Measurements from ENCODE around the gene ERP27.

ERP27 gene

DNA sequence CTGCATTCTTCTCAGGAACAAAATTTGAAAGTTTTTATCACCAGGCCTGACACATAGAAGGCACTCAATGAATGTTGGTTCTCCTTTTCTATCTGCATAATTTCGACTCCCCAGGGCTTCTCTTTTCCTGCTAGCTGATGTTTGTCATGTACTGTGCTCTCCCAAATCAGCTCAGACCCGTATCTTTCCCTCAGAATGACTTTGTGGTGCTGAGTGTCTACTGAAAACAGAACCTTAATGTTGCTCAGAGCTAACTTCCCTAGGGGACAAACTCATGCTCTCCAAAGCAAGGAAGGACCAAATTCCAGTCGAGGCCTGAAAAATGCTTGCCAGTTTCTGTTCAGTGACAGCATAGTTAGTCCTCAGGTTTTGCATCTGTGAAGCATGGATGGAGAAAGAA lies 21.1 kb upstream of the ERP27 start:
- DNase-seq (ENCODE audit: low spot score): no peak

DNA sequence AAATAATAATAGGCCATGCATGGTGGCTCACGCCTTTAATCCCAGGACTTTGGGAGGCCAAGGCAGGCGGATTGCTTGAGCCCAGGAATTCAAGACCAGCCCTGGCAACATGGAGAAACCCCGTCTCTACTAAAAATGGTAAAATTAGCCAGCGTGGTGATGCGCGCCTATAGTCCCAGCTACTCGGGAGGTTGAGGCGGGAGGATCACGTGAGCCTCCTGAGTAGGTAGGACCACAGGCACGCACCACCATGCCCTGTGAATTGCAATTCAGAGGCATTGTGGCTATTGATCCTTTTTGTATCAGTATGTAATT lies 20.7 kb upstream of the ERP27 start:
- peak; percentile 29 for DNase-seq (ENCODE audit: low spot score)

DNA sequence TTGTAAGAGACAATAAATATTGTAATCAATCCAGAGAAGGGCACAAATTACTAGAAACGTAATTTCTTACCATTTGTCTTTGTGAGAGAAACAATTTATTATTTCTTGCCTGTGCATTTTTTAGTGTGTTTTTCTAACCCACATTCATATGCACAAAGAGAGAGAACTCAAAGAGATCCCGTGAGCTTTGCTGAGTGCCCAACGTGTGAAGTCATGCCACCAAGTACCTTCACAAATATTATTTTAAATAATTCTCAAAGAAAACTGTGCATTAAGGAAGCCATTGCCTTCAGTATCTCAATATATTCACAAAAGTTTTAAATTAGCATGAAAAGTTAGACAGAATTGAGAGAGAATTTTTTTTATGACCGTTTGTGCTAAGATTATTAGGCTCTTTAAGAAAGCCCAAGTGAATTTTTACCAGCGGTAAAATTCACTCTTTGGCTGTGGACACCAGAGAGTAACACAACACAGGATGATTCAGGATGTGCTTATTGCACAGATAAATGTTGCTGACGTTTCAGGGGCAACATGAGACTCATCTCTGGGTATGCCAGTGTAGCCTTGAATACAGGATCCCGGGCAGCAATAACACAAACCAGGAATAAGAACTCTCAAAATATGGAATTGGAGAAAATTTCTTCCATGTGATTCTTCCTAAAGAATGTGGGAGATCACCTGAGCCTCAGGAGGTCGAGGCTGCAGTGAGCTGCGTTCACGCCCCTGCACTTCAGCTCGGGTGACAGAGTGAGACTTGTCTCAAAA lies 20.2 kb upstream of the ERP27 start:
- peak; percentile 42 for DNase-seq (ENCODE audit: low spot score)

DNA sequence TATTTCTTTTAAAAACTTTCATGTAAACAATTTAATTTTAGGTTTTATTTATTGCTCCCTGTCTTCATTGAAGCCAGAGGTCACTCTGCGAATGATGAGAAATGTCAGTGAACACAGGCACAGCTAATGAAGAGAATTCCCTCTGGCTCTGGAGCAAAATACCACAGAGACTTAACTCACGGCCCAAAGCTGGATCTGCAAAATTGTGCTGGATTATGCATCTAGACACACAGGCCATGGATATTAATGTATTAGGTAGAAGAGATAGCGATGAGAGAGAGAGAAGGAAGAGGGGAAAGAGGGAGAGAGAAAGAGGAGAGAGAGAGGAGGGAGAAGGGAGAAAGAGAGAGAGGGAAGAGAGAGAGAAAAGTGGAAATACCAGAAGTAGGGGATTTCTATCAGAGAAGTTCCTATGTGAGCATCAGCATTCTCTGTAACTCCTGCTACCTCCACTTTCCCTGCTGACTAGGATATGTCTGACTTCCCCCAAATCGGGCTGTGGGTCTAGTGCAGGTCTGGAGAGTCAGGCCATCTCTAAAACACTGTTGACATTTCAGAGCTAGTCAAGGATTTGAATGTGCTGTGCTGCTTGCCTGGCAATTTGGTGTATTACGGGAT lies 19.3 kb upstream of the ERP27 start:
- no peak for DNase-seq (ENCODE audit: low spot score)

DNA sequence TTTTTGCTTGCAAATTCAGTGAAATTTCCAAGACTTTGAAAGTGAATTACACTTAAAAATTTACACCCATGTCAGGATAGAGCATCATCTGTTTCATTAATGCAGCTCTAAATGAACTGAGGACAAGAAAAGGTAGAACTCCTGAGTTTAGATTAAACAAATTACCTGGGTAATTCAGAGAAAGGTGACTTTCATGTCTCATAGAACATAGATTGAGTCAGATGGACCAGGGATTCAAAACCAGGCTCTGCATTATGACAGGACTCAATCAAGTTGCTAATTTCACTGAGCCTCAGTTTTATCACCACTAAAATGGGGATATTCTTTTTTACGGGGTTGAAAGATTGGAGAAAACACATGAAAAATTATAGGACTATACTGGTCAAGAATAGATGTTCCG lies 18.6 kb upstream of the ERP27 start:
- no peak for DNase-seq (ENCODE audit: low spot score)

DNA sequence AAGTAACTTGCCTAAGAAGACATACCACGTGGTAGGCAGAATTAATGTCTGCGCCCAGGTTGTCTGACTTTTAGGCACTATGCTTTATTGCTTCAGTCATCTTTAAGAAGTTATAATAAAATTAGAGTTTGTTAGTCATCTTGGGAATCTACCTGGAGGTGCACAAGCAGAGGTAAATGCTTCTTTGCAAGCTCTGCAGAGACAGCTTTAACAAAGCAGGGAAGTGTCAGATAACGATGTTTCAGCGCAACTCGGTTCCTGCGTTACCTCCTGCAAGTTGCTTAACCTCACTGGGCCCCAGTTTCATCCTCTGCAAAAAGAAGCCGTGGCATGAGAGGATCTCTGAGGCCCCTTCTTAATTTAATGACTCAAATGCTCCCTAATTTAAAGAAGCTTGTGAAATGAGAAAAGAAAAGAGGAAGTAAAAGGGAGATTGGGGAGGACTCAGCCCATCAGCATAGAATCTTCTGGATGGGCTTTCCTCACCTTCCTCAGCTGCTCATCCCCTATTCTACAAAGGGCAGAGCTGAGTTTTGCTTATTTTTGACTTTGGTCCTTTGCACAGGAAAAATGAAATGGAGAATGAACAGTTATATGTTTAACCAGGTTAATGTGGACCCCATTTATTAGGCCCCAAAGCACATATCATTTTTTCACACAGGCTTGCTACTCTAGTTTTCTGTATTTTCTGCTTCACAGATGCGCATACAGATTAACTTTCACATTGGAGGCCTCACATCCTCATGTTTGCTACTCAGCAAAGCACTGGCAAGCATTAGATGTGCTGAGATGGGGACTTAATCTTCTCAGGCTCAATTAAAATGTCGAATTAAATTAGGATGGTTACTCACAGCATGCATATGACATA lies 17.9 kb upstream of the ERP27 start:
- DNase-seq (ENCODE audit: low spot score): peak; percentile 34

DNA sequence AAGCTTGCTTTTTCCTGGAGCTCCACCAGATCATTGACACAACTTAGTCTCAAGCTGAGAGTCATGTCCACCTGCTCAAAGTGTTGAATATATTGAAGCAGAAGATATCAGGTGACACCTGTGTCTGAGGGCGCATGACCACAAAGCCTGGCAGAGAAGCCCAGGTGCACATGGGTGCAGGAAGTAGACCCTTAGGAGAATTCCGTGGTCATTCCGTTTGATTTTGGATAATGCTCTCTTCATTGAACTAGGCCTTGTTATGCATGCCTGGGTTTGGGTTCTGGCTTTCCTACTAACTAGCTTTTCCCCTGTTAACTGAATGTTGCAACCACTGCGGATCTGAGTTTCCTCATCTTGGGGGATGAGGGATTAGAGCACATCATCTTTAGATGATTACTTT lies 15.9 kb upstream of the ERP27 start:
- no peak for DNase-seq (ENCODE audit: low spot score)

DNA sequence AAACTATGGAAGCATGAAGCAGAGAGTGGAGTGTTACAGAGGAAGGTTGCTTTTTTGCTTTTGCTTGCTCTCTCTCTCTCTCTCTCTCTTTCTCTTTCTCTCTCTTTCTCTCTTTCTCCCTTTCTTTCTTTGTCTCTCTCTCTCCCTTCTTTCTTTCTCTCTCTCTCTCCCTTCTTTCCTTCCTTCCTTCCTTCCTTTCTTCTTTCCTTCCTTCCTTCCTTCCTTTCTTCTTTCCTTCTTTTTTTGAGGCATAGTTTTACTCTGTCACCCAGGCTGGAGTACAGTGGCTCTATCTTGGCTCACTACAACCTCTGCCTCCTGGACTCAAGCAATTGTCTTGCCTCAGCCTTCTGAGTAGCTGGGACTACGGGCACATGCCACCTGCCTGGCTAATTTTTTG lies 15.4 kb upstream of the ERP27 start:
- DNase-seq (ENCODE audit: low spot score): no peak

DNA sequence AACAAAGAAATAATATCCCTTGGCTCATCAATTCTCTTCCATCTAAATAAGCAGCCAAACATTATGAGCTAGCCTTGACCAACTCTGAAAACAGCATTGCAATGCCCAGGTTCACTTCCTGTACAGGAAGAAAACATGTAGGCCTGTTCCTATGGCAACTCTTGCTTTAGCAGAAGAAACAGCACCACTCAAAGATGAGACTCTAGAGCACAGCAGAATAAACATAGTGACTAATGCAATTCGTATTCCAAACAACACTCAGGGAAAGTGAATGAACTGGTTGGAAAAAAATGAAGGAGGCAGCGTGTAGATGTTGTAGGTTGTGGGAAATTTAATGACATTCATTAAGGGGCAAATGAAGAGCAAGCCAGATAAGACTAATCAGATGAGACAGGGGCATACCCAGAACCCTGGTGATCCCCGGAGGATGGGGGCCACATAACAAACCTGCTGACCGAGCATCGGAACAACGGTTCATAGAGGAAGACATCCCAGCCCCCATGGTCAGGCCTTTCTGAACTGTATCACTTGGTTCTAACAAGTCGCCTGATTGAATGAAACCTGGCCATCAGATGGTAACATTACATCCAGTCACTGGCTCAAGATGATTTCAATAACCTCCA lies 14.1 kb upstream of the ERP27 start:
- DNase-seq (ENCODE audit: low spot score): peak; percentile 77

DNA sequence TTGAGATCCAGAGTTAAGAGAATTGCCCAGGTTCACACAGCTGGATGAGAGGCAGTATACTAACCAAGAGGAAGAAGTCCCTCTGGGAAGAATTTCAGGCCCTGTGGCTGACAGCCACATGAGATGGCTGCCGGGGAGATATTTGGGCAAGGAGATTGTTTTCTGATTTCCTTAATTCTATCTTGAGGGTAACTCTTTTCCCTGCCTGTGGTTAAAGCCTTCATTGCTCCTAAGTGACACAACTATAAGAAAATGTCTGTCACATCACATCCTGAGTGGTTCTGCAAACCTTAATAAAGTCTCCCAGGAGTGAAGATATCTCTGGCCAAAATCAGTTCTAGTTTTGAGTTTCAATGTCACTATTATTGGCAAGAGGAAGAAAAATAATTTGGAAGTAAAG lies 13.5 kb upstream of the ERP27 start:
- no peak for DNase-seq (ENCODE audit: low spot score)

DNA sequence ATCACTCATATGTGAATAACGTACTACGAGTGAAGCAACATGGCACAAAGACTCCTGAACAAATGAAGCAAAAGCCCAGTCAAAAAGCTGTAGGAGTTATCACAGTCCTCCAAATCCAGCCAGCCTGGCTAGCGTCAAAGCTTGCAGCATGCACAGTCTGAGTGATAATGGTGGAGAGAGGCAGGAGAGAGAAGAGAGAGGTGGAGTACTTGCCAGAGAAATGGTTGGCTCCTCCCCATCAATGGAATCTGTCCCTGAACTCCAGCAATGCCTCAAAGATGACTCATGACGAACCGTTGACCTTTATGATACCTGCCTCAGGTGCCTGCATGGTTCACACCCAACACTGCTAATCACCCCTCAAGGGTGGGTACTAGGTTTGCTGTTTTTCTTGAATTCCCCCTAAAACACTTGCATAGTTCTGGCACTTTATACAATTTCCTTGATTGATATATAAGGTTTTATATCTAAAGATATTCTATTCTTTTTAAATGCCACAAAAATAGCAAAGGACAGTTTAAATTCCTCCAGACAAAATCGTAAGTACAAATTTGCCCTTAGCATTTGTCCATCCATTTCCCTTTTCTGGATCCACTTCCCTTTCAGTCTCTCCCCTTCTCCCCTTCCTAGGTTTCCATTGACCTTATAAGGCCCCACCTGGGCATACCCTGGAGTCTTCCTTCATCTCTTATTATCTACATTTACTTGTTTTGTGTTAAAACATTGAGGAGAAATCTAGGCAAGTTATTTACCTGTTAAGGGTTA lies 12.8 kb upstream of the ERP27 start:
- no peak for DNase-seq (ENCODE audit: low spot score)

DNA sequence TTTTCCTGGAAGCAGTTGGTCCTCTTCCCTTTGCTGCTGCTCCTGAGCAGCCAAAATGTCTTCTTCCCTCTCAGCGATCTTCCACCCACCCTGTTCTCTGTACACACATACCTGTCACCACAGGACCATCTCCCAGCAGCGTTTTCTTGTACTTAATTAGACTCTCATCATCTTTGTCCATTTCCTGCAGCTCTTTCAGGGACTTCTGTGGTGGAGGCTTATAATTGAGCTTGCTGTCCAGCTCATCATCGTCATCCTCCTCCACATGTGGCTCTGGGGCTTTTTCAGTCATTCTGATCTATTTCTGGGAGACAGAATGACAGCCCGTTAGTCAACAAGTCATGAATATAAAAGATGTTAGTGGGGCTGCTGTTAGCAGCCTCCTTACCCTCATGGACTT lies 12.1 kb upstream of the ERP27 start:
- no peak for DNase-seq (ENCODE audit: low spot score)

DNA sequence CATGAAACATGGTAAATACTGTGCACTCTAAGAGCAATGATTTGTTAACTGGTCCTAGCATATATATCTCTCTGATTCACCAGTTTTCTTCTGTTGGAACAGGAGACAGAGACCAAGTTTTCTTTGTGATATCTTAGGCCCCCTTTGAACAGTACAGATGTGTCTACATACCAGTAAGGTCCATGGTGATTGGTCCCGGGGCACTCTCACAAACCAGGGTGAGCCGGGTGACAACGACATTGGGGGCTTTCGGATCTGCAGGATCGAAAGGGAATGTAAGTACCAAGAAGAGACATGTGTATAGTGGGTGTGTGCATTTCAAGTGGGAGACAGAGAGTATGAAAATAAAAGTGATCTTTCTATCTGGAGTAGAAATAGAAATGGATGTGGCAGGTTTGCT lies 11.3 kb upstream of the ERP27 start:
- no peak for DNase-seq (ENCODE audit: low spot score)

DNA sequence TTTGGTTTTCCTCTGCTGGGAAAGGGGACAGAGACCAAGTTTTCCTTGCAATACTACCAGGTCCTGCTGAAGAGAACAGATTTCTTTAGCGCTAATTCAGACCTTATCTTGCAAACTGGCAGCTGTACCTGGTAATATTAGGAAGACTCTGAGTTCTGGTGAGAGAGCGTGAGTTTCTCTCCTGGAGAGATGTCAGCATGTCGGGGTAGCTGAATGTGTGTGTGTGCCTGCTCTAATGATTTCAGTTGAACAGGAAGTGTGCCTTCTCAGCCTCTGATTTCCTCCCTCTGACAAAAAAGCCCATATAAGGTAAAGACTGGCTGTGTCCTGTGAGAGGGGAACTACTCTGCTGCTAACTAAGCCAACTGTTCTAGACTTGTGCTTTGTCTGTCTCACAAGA lies 10.3 kb upstream of the ERP27 start:
- DNase-seq (ENCODE audit: low spot score): peak; percentile 84

DNA sequence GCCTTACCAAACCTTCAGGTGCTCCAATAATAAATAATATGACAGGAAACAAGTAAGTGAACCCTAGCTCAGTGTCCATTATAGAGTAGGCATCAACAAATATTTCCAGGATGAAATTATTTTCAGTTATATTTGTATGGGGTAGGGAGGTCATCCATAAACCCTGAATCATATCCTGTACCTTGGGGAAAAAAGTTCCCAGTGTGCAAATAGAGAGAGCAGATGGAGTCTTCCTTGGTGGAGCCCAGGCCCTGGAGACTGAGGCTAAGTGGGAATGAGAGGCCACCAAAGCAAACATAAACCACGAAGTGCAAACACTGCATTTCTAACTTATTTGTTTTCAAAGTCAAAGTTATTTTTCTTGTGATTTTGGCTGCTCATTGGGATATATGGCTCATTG lies 8.5 kb upstream of the ERP27 start:
- DNase-seq (ENCODE audit: low spot score): no peak

DNA sequence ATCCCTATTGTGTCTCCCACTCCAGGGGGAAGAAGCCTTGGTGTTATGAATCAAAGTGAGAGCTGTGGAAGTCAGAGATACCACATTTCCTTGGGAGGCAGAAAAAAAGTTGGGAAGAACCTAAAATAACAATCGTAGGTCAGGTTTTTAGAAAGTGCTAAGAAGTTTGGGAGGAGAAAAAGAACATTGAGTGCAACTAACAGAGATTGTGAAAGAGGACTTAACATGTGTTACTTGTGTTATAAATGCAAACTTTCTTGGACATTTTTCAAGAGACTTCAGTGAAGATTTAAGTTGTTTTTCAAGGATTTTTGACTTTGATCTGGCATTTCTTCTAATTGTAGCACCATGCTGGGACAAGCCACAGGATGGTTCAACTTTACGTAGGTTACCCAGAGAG lies 7.8 kb upstream of the ERP27 start:
- DNase-seq (ENCODE audit: low spot score): no peak

DNA sequence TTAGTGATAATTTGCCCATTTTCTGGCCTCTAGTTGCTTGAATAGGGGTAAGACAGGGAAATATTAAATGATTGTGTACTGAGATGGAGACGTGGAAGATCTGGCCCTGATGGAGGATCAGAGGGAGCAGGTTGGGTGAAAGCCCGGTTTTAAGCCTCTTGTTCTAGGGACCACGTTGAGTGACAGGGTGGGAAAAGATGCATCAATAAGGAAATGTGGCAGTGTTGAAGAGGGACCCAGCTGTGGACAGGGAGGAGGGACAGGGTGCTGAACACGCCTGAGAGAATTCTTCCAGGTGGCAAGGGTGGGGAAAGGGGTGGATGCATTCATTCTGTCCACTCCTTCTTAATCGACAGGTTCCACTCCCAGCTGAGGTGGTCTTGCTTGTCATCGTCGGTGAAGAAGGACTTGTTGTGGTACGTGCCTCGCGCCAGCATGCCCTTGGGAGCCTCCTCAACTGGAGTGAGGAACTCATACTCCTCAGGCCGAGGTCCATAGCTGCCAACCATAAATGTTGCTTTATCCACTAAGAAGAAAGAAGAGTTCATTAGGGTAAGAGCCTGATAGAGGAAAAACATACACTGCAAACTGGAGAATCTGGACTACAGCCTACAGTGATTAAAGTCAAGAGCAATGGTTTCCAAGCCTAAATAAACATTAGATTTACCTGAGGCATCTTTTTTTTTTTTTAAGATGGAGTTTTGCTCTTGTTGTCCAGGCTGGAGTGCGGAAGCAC lies 4.0 kb upstream of the ERP27 start:
- DNase-seq (ENCODE audit: low spot score): no peak

DNA sequence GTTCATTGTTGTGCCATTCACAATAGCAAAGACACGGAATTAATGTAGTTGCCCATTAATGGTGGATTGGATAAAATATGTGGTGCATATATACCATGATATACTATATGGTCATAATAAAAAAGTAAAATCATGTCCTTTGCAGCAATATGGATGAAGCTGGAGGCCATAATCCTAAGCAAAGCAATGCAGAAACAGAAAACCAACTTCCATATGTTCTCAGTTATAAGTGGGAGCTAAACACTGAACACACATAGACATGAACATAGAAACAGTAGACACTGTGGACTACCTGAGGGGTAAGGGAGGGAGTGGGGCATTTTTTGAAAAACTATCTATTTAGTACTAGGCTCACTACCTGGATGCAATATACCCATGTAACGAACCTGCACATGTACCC lies 3.0 kb upstream of the ERP27 start:
- DNase-seq (ENCODE audit: low spot score): no peak

DNA sequence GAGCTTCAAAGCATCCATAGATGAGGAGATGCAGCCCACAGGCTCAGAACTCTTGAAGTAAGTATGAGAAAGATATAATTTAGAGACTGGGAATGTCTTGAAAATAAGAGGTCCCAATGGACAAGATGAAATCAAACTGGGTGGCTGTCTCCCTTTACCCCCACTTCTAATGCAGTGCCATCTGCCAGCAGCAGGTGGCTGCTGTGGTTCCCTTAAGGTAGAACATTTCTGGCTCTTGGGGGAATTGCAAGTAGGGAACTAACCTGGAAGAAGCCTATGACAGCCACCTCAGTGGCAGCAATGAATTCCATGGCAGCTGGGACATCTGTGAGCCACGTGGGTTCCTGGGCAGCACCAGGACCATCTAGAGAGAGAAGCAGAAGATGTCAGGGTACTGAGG lies 648 bp downstream of the ERP27 start:
- no peak for DNase-seq (ENCODE audit: low spot score)

DNA sequence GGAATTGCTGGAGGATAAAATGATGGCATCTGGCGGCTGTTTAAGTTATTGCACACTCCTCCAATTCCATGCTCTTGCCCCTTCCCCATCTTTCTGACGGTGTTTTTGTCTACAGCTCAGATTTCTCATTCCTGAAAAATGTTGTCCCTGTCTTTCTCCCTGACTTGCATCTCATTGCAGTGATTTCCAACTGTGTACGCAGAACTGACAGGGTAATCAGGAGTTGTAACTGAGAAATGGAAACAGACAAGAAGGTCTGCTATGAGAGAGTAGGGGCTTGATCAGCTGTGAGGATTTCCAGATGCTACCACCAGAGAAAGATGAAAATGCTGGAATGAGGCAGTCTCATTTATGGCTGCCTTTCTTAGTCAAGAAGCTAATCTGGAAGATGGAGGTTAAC lies 1.3 kb downstream of the ERP27 start:
- DNase-seq (ENCODE audit: low spot score): no peak

DNA sequence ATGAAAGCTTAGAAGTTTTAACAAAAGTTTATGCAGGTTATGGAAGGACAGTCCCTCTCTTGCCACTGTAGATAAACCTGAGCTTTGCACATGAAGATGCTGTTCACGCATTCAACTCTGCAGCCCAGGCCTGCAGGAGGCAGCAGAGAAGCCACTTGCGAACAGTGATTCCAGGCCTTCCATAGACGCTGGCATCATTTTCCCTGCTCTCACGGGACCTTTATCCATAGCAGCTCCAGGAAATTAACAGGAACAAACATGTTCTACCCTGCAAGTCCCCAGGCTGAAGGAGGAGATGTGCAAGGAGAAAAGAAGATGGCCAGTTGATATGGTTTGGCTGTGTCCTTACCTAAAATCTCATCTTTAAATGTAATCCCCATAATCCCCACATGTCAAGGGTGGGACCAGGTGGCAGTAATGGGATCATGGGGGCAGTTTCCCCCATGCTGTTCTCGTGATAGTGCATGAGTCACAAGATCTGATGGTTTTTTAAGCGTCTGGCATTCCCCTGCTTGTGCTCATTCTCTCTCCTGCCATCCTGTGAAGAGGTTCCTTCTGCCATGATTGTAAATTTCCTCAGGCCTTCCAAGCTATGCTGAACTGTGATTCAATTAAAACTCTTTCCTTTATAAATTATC lies 2.0 kb downstream of the ERP27 start:
- no peak for DNase-seq (ENCODE audit: low spot score)

Data from CD4-positive, alpha-beta T cell treated with Interleukin-6 at 100 ng/mL for 8 hours (primary cell).